DND-41 (cell line): Measurements from ENCODE around the gene RSF1.

ENCODE experiments used
- ATAC-seq: fragments of 200-7000 bp; cut with Tn5 transposase; 3 replicates; pipeline ENCODE4 v1.9.1; 2021; ENCODE audit warnings: low read depth; ENCODE audit not compliant: insufficient read depth
- DNase-seq: peaks from one replicate; pipeline ENCODE4 v3.0.0-alpha.2; 2020
- H2AFZ ChIP-seq: 2 replicates; pipeline ENCODE4 v1.6.0; 2012; ENCODE audit warnings: low read depth, low read length
- H3K27ac ChIP-seq: 2 replicates; pipeline ENCODE4 v1.5.1; 2012; ENCODE audit warnings: low read length, inconsistent platforms
- H3K27me3 ChIP-seq: fragments of 200-600 bp; sonication (generic); 2 replicates; pipeline ENCODE4 v1.6.0; 2012; ENCODE audit warnings: low read length, mild to moderate bottlenecking, inconsistent platforms; ENCODE audit not compliant: insufficient read depth, poor library complexity
- H3K36me3 ChIP-seq: 2 replicates; pipeline ENCODE4 v1.5.1; 2012; ENCODE audit warnings: low read length, inconsistent platforms; ENCODE audit not compliant: insufficient read depth
- H3K4me1 ChIP-seq: 2 replicates; pipeline ENCODE4 v1.5.1; 2012; ENCODE audit warnings: mild to moderate bottlenecking, low read length; ENCODE audit not compliant: insufficient read depth
- H3K4me2 ChIP-seq: 2 replicates; pipeline ENCODE4 v1.6.0; 2012; ENCODE audit warnings: mild to moderate bottlenecking, moderate library complexity, low read length, inconsistent platforms; ENCODE audit not compliant: insufficient read depth
- H3K4me3 ChIP-seq, 2 experiments: fragments of 200-600 bp in 1 of 2; shearing (Covaris generic) in 1 of 2; 2 replicates each; pipeline ENCODE4 v1.5.1; 2012 to 2016; ENCODE audit warnings: inconsistent platforms in 2 of 2, low read length in 2 of 2, mild to moderate bottlenecking in 2 of 2, low read depth in 1 of 2, moderate library complexity in 1 of 2
- H3K79me2 ChIP-seq: 2 replicates; pipeline ENCODE4 v1.6.0; 2012; ENCODE audit warnings: low read length, inconsistent platforms; ENCODE audit not compliant: insufficient read depth
- H3K9ac ChIP-seq: 2 replicates; pipeline ENCODE4 v1.6.0; 2012; ENCODE audit warnings: low read depth, mild to moderate bottlenecking, inconsistent platforms, low read length, moderate library complexity
- H3K9me3 ChIP-seq: 2 replicates; pipeline ENCODE4 v1.5.1; 2012; ENCODE audit warnings: low read length, moderate library complexity, mild to moderate bottlenecking, inconsistent platforms; ENCODE audit not compliant: insufficient read depth, severe bottlenecking
- H4K20me1 ChIP-seq: 2 replicates; pipeline ENCODE4 v1.6.0; 2012; ENCODE audit warnings: low read length; ENCODE audit not compliant: insufficient read depth
- CTCF ChIP-seq: IDR thresholded peaks from 2 replicates; pipeline ENCODE4 v1.5.1; 2012; ENCODE audit warnings: borderline replicate concordance, low read length, moderate library complexity, mild to moderate bottlenecking; ENCODE audit not compliant: poor library complexity, severe bottlenecking; ENCODE audit errors: extremely low read depth
- EZH2 ChIP-seq: IDR thresholded peaks from 3 replicates; pipeline ENCODE4 v1.6.1; 2012; ENCODE audit warnings: borderline replicate concordance, low read depth, mild to moderate bottlenecking, moderate library complexity, low read length, inconsistent platforms; ENCODE audit not compliant: severe bottlenecking

The RSF1 gene

GRCh38 chr11:77724636-77725035 lies 95.9 kb downstream of the RSF1 start:
- no peak overlapping the region for H3K4me3 ChIP-seq
- no peak overlapping the region for H3K9ac ChIP-seq
- H3K4me2 ChIP-seq = no peak overlapping the region
- TF ChIP-seq EZH2 = no peak
- TF ChIP-seq CTCF = no peak
- H2AFZ ChIP-seq = no peak overlapping the region
- peaks cover 48% of the 10 kb centered on the region for H3K36me3 ChIP-seq
- DNase-seq = no peak
- H3K79me2 ChIP-seq = no peaks in the 10 kb centered on the region
- no peaks in the 10 kb centered on the region for H3K4me1 ChIP-seq
- no peaks in the 10 kb centered on the region for H3K27me3 ChIP-seq
- no peaks in the 10 kb centered on the region for H4K20me1 ChIP-seq
- H3K9me3 ChIP-seq = no peaks in the 10 kb centered on the region
- ATAC-seq = no peak
- no peak overlapping the region for H3K27ac ChIP-seq

- ATAC-seq = no peak
- Histone ChIP-seq H3K4me2 (no peak overlapping the region), H2AFZ (no peak overlapping the region), H3K36me3 (peaks cover 58% of the 10 kb centered on the region), H3K27me3 (no peaks in the 10 kb centered on the region), H4K20me1 (no peaks in the 10 kb centered on the region), H3K4me3 (no peak overlapping the region), H3K4me1 (no peaks in the 10 kb centered on the region), H3K27ac (no peak overlapping the region), H3K79me2 (no peaks in the 10 kb centered on the region), H3K9me3 (no peaks in the 10 kb centered on the region), H3K9ac (no peak overlapping the region)
- TF ChIP-seq EZH2 (no peak), CTCF (no peak)
- no peak for DNase-seq
These were observed 97.5 kb downstream of the RSF1 start for GRCh38 chr11:77723024-77723423.

- TF ChIP-seq CTCF = no peak
- TF ChIP-seq EZH2 = no peak
- H3K4me2 ChIP-seq = no peak overlapping the region
- H3K4me3 ChIP-seq = no peak overlapping the region
- no peak for ATAC-seq
- H3K79me2 ChIP-seq = no peaks in the 10 kb centered on the region
- no peaks in the 10 kb centered on the region for H4K20me1 ChIP-seq
- no peaks in the 10 kb centered on the region for H3K4me1 ChIP-seq
- H3K27me3 ChIP-seq = no peaks in the 10 kb centered on the region
- no peak overlapping the region for H2AFZ ChIP-seq
- no peaks in the 10 kb centered on the region for H3K9me3 ChIP-seq
- H3K9ac ChIP-seq = no peak overlapping the region
- no peak overlapping the region for H3K27ac ChIP-seq
- H3K36me3 ChIP-seq = peaks cover 6% of the 10 kb centered on the region; the same call in 1 of the 2 replicates
- DNase-seq = no peak
These were observed 110.2 kb downstream of the RSF1 start for GRCh38 chr11:77710358-77710757.
